ENCODE measurements around the gene RUNX1.

GRCh38 chr21:35024513-35024912 is 24.6 kb downstream of the RUNX1 start:
- TF ChIP-seq CTCF (IDR thresholded peaks at IDR 0.05), result no peak
- no peak for TF ChIP-seq POLR2A (IDR thresholded peaks at IDR 0.05)
